Measurements from ENCODE around the gene IL1RAP.

IL1RAP gene

DNA sequence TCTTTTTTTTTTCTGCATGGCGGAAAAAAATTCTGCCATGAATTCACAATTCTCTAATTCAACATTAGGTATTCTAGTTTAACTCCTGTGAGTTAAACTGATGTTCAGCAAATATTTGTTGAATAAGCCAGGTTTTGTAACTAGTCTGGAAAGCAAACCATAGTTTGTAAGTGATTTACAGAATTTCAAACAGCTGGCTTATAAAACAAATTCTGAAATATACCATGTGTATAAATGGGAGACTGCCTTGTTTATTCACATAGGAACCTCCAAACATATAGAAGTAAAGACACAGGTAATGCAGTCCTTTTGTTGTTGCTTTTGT is 101.1 kb downstream of the IL1RAP start:
- no peak for DNase-seq (ENCODE audit: low spot score)

DNA sequence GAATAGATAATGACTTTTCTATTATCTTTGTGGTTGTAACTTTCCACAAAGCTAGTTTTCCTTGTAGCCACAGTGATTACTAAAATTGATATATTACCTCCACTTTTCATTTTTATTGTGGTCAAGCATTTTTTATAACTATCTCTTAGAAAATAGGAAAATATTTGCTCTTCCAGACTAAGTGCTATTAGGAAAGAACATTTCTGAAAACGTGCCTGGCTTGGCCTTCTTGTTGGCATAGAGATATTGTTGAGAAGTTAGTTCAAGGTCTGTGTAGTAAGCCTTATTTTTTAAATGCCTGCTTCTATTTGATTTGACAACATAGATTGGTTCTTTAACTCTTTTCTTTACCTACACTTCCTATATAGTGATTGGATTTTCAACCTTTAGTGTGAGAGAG is 101.7 kb downstream of the IL1RAP start:
- DNase-seq (ENCODE audit: low spot score): no peak

DNA sequence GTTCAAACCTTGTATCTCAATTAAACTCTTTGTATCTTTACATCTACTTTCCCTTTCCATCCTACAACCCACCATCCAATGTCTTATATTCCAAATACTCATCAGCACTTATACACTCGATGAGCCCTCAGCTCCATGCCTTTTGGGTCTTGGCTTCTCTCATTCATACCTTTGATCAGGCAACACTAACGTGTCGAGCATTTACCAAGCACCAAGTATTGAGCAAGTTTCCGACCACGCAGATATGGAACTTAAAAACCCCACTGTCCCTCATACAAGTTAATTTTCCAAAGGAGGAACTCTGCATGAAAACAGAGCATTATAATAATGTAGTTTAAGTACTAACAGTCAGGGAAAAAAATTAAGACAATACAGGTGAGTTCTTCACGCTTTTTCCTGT is 102.8 kb downstream of the IL1RAP start:
- no peak for DNase-seq (ENCODE audit: low spot score)

DNA sequence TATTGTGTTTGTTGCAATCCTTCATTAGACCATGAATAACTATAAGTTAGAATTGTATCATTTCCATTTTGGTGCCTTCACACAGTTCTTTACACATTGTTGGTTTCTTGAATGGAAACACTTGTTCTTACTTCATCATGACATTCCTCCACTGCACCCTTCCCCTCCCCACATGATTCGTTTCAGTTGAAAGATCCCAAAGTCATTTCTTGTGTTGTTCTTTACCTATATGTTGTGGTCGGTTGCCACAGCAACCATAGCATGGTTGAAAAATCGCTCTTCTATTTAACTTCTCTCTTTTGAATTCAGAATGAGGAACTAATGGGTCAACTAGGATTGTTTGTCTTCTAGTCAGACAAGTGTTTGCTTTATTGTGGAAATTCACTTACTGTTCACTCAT is 103.3 kb downstream of the IL1RAP start:
- no peak for DNase-seq (ENCODE audit: low spot score)

GRCh38 chr3:190618330-190619030 is 104.6 kb downstream of the IL1RAP start:
- DNase-seq (ENCODE audit: low spot score): no peak

DNA sequence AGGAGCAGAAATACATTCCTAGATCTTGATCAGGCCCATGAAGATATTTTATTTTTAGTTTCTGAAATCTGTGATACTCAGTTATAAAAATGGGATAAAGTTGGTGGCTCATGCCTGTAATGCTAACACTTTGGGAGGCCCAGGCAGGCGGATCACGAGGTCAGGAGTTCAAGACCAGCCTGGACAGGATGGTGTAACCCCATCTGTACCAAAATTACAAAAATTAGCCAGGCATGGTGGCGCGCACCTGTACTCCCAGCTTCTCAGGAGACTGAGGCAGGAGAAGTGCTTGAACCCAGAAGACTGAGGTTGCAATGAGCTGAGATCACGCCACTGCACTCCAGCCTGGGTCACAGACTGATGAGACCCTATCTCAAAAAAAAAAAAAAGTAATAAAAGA is 105.5 kb downstream of the IL1RAP start:
- no peak for DNase-seq (ENCODE audit: low spot score)

- no peak for DNase-seq (ENCODE audit: low spot score)
Measured at GRCh38 chr3:190619761-190620160, 105.9 kb downstream of the IL1RAP start.

DNA sequence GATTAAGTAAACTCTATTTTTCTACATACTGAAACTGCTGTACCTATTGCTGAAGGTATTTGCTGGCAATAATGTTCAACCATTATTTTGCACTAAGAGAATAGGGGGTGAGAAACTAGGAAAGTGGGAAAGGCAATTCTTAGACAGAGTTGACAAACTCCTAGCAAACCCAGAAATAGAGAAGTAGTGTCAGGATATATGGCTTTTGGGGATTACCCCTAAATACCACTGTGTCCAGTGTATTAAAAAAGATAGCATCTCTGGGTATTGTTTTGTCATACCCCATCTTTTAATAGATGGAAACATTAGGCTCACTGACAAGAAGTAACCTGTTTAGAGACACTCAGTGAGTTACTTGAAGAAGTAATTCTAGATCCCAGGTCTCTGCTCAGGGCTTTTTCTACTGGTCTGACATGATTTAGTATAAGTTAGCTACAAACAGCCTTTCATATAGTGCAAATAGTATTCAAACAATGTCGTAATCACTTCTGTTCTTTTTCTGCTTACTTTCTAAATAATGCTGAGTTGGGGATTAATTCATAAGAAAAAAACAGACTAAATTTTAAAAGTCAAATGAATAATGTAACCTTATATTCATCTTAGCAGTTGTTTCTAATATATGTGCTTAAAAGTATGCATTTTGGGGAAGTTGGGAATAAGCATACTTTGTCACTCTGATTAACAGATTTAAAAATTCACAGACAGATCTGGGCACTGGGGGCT is 107.2 kb downstream of the IL1RAP start:
- no peak for DNase-seq (ENCODE audit: low spot score)

GRCh38 chr3:190621927-190622326 is 108.0 kb downstream of the IL1RAP start:
- DNase-seq (ENCODE audit: low spot score): no peak

- no peak for DNase-seq (ENCODE audit: low spot score)
Measured at GRCh38 chr3:190624282-190624681, 110.4 kb downstream of the IL1RAP start.

DNA sequence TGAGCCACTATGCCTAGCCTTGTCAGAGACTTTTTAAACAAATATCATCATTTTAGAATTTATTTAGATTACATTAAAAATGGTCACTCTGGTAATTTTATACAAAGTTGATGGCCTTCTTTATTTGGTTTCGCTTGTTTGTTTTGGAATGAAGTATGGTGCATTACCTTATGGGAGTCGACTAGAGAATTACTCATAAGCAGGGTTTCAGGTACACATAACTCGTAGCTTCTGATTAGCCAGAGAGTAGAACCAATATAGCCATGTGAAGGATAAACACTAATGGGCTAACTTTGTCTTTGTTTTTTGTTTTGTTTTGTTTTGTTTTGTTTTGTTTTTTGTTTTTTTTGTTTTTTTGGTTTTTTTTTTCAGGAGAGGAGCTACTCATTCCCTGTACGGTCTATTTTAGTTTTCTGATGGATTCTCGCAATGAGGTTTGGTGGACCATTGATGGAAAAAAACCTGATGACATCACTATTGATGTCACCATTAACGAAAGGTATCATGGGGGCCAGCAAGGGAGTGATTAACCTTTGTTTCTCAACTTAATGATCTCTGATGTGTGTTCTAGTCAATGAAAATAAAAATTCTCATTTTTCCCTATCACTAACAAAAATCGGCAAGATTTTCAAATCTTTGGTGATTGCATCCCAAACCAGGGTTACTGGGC is 113.2 kb downstream of the IL1RAP start:
- DNase-seq (ENCODE audit: low spot score): no peak

DNA sequence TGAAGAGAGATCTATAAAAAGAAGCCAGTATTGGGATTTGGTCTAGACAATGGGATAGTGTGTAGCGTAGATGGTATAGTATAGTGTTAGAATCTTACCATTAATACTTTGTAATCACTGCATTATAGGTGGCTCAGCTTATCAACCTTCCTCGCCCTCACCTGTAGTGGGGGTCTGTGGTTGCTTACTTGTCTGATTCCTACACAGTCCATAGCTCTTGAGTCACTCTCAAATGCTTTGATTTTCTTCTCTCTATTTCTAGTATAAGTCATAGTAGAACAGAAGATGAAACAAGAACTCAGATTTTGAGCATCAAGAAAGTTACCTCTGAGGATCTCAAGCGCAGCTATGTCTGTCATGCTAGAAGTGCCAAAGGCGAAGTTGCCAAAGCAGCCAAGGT is 115.2 kb downstream of the IL1RAP start:
- no peak for DNase-seq (ENCODE audit: low spot score)

GRCh38 chr3:190631295-190631694 is 117.4 kb downstream of the IL1RAP start:
- no peak for DNase-seq (ENCODE audit: low spot score)

GRCh38 chr3:190641564-190641963 is 127.7 kb downstream of the IL1RAP start:
- DNase-seq (ENCODE audit: low spot score): no peak

- no peak for DNase-seq (ENCODE audit: low spot score)
Measured at GRCh38 chr3:190642016-190642415, 128.1 kb downstream of the IL1RAP start.

DNA sequence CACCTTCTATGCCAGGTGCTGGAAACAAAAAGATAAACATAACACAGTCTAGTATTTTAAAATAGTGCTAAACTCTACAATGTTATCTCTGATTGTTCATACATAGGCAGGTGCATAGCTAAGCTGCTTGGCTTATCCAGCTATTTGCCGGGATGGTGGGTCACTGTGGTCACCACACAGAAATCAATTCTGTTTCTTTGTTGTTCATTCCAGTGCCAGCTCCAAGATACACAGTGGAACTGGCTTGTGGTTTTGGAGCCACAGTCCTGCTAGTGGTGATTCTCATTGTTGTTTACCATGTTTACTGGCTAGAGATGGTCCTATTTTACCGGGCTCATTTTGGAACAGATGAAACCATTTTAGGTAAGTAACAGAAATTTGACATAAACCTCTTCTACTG is 130.2 kb downstream of the IL1RAP start:
- no peak for DNase-seq (ENCODE audit: low spot score)

DNA sequence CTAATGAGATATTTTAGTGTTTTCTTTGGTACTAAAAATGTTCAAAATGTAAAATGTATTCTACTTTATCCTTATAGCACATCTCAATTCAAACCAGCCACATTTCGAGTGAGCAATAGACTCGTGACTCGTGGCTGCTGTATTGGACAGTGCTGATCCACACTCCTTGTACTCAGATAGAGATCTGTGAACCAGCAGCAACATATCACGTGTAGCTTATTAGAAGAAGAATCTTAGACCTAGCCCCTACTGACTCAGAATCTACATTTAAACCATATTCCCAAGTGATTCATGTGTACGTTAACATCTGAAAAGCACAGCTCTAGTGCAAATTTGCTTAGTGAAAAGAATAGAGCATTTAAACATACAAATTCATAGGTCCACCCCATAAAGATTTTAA is 130.9 kb downstream of the IL1RAP start:
- no peak for DNase-seq (ENCODE audit: low spot score)

GRCh38 chr3:190645932-190646460 is 132.1 kb downstream of the IL1RAP start:
- DNase-seq (ENCODE audit: low spot score): no peak

DNA sequence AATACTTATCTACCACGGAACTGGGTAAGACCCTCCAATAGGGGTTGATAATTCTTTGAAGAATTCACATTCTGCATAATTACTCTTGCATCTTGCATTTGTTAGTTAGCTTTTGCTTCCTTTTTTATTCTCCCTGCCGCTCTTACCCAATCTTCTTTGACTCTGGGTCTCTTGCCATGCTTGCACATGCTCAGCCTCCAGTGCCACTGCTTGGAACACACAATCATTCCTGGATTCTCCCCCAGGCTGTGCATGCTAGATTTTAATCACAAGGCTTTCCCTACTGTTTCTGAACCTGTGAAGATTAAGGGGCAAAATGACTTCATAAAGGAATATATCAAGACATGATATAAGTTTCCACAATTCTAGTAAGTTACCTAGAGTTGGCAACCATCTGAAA is 133.1 kb downstream of the IL1RAP start:
- no peak for DNase-seq (ENCODE audit: low spot score)

DNA sequence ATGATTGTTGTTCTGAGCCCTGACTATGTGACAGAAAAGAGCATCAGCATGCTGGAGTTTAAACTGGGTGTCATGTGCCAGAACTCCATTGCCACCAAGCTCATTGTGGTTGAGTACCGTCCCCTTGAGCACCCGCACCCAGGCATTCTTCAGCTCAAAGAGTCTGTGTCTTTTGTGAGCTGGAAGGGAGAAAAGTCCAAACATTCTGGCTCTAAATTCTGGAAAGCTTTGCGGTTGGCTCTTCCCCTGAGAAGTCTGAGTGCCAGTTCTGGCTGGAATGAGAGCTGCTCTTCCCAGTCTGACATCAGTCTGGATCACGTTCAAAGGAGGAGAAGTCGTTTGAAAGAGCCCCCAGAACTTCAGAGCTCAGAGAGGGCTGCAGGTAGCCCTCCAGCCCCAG is 142.0 kb downstream of the IL1RAP start:
- DNase-seq (ENCODE audit: low spot score): no peak

DNA sequence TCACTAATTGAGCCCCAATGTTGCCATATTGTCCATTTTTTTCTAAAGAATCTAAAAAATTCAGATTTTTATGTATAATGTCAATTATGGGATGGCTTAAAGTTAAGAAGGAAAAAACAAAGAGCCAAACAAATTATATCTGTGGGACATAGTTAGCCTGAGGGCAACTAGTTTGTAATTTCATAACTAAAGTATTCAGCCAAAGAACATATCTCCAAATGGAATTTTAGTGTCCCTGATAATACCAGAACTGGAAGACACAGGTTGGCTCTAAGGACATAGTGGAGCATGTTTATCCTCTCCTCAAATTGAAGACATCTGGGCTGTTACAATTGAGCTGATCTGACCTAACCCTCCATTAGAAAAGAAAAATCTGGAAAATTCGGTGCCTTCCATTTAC is 144.2 kb downstream of the IL1RAP start:
- DNase-seq (ENCODE audit: low spot score): no peak

- DNase-seq (ENCODE audit: low spot score): no peak
Measured at GRCh38 chr3:190666821-190667220, 152.9 kb downstream of the IL1RAP start.

- DNase-seq (ENCODE audit: low spot score): no peak
Measured at GRCh38 chr3:190671658-190672057, 157.8 kb downstream of the IL1RAP start.

Measured in hematopoietic multipotent progenitor cell treated with erythropoietin and hydrocortisone succinate and interleukin-3 and kit ligand, for 17 days (in vitro differentiated cells).